DND-41 (cell line): ENCODE data around the gene AOPEP.

Experiments
- ATAC-seq: fragments of 200-7000 bp; cut with Tn5 transposase; 3 replicates; pipeline ENCODE4 v1.9.1; 2021; ENCODE audit warnings: low read depth; ENCODE audit not compliant: insufficient read depth
- DNase-seq: peaks from one replicate; pipeline ENCODE4 v3.0.0-alpha.2; 2020
- H2AFZ ChIP-seq: 2 replicates; pipeline ENCODE4 v1.6.0; 2012; ENCODE audit warnings: low read depth, low read length
- H3K27ac ChIP-seq: 2 replicates; pipeline ENCODE4 v1.5.1; 2012; ENCODE audit warnings: low read length, inconsistent platforms
- H3K27me3 ChIP-seq: fragments of 200-600 bp; sonication (generic); 2 replicates; pipeline ENCODE4 v1.6.0; 2012; ENCODE audit warnings: low read length, mild to moderate bottlenecking, inconsistent platforms; ENCODE audit not compliant: insufficient read depth, poor library complexity
- H3K36me3 ChIP-seq: 2 replicates; pipeline ENCODE4 v1.5.1; 2012; ENCODE audit warnings: low read length, inconsistent platforms; ENCODE audit not compliant: insufficient read depth
- H3K4me1 ChIP-seq: 2 replicates; pipeline ENCODE4 v1.5.1; 2012; ENCODE audit warnings: mild to moderate bottlenecking, low read length; ENCODE audit not compliant: insufficient read depth
- H3K4me2 ChIP-seq: 2 replicates; pipeline ENCODE4 v1.6.0; 2012; ENCODE audit warnings: mild to moderate bottlenecking, moderate library complexity, low read length, inconsistent platforms; ENCODE audit not compliant: insufficient read depth
- H3K4me3 ChIP-seq, 2 experiments: fragments of 200-600 bp in 1 of 2; shearing (Covaris generic) in 1 of 2; 2 replicates each; pipeline ENCODE4 v1.5.1; 2012 to 2016; ENCODE audit warnings: inconsistent platforms in 2 of 2, low read length in 2 of 2, mild to moderate bottlenecking in 2 of 2, low read depth in 1 of 2, moderate library complexity in 1 of 2
- H3K79me2 ChIP-seq: 2 replicates; pipeline ENCODE4 v1.6.0; 2012; ENCODE audit warnings: low read length, inconsistent platforms; ENCODE audit not compliant: insufficient read depth
- H3K9ac ChIP-seq: 2 replicates; pipeline ENCODE4 v1.6.0; 2012; ENCODE audit warnings: low read depth, mild to moderate bottlenecking, inconsistent platforms, low read length, moderate library complexity
- H3K9me3 ChIP-seq: 2 replicates; pipeline ENCODE4 v1.5.1; 2012; ENCODE audit warnings: low read length, moderate library complexity, mild to moderate bottlenecking, inconsistent platforms; ENCODE audit not compliant: insufficient read depth, severe bottlenecking
- H4K20me1 ChIP-seq: 2 replicates; pipeline ENCODE4 v1.6.0; 2012; ENCODE audit warnings: low read length; ENCODE audit not compliant: insufficient read depth
- CTCF ChIP-seq: IDR thresholded peaks from 2 replicates; pipeline ENCODE4 v1.5.1; 2012; ENCODE audit warnings: borderline replicate concordance, low read length, moderate library complexity, mild to moderate bottlenecking; ENCODE audit not compliant: poor library complexity, severe bottlenecking; ENCODE audit errors: extremely low read depth
- EZH2 ChIP-seq: IDR thresholded peaks from 3 replicates; pipeline ENCODE4 v1.6.1; 2012; ENCODE audit warnings: borderline replicate concordance, low read depth, mild to moderate bottlenecking, moderate library complexity, low read length, inconsistent platforms; ENCODE audit not compliant: severe bottlenecking

AOPEP gene

GRCh38 chr9:95073042-95073607, 346.6 kb downstream of the AOPEP start:
- H3K4me3 ChIP-seq: no peak overlapping the region
- H2AFZ ChIP-seq: no peak overlapping the region
- H3K4me2 ChIP-seq: no peak overlapping the region
- no peaks in the 10 kb centered on the region for H4K20me1 ChIP-seq
- no peaks in the 10 kb centered on the region for H3K4me1 ChIP-seq
- H3K79me2 ChIP-seq: no peaks in the 10 kb centered on the region
- H3K27ac ChIP-seq: no peak overlapping the region
- no peaks in the 10 kb centered on the region for H3K9me3 ChIP-seq
- DNase-seq (no peak), ATAC-seq (no peak)
- H3K9ac ChIP-seq: no peak overlapping the region
- no peaks in the 10 kb centered on the region for H3K36me3 ChIP-seq
- no peaks in the 10 kb centered on the region for H3K27me3 ChIP-seq
- TF ChIP-seq EZH2 (no peak), CTCF (no peak)

GRCh38 chr9:95073918-95074317, 347.4 kb downstream of the AOPEP start:
- H3K27ac ChIP-seq: no peak overlapping the region
- no peaks in the 10 kb centered on the region for H4K20me1 ChIP-seq
- no peaks in the 10 kb centered on the region for H3K27me3 ChIP-seq
- no peaks in the 10 kb centered on the region for H3K4me1 ChIP-seq
- H3K4me2 ChIP-seq: no peak overlapping the region
- H3K9ac ChIP-seq: no peak overlapping the region
- H3K79me2 ChIP-seq: no peaks in the 10 kb centered on the region
- no peak overlapping the region for H2AFZ ChIP-seq
- ATAC-seq (no peak), DNase-seq (no peak)
- no peaks in the 10 kb centered on the region for H3K9me3 ChIP-seq
- H3K36me3 ChIP-seq: no peaks in the 10 kb centered on the region
- TF ChIP-seq EZH2 (no peak), CTCF (no peak)
- H3K4me3 ChIP-seq: no peak overlapping the region

DNA sequence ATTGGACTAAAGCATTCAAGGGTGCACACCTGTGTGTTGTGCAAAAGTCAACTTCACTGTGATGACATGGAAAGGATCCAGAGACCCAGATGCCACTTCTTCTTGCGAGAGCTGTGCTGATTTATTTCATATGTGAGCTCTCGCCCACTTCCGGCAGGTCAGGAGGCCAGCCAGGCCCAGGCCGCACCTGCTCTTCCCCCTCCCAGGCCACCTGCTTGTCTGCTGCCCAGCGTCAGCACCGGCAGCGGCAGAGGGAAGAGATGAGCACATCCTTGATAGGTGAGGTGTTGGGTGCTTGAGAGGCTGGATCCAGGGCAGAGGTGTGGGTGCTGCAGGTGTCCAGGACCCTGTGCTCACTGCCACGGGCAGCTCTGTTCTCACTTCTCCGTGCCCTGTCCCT, 348.1 kb downstream of the AOPEP start:
- DNase-seq: no peak
- TF ChIP-seq CTCF: no peak
- TF ChIP-seq EZH2: no peak
- no peak for ATAC-seq
- Histone ChIP-seq H3K4me3 (no peak overlapping the region), H3K4me2 (no peak overlapping the region), H2AFZ (no peak overlapping the region), H3K9me3 (no peaks in the 10 kb centered on the region), H4K20me1 (no peaks in the 10 kb centered on the region), H3K9ac (no peak overlapping the region), H3K27me3 (no peaks in the 10 kb centered on the region), H3K4me1 (no peaks in the 10 kb centered on the region), H3K36me3 (no peaks in the 10 kb centered on the region), H3K79me2 (no peaks in the 10 kb centered on the region), H3K27ac (no peak overlapping the region)

DNA sequence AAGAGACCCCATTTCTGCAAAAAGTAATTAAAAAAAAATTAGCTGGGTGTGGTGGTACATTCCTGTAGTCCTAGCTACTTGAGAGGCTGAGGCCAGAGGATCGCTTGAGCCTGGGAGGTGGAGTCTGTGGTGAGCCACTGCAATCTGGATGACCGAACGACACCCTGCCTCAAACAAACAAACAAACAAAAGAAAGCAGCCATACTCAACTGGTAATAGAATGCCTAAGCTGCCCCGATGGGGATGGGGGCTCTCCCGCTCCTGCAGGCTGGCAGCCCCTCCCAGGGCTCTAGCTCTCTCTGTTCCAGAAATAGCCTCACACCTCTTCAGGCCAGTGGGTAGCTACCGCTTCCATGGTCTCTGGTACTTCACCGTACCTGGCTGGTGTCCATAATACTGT, 349.2 kb downstream of the AOPEP start:
- no peaks in the 10 kb centered on the region for H3K4me1 ChIP-seq
- H3K27ac ChIP-seq: no peak overlapping the region
- no peaks in the 10 kb centered on the region for H3K79me2 ChIP-seq
- no peak overlapping the region for H3K4me3 ChIP-seq
- no peak for DNase-seq
- no peaks in the 10 kb centered on the region for H3K9me3 ChIP-seq
- no peak overlapping the region for H3K9ac ChIP-seq
- no peaks in the 10 kb centered on the region for H4K20me1 ChIP-seq
- H3K4me2 ChIP-seq: no peak overlapping the region
- no peak for TF ChIP-seq EZH2
- TF ChIP-seq CTCF: no peak
- no peak for ATAC-seq
- no peaks in the 10 kb centered on the region for H3K27me3 ChIP-seq
- H2AFZ ChIP-seq: no peak overlapping the region
- no peaks in the 10 kb centered on the region for H3K36me3 ChIP-seq
